Stimulated activated CD4-positive, alpha-beta T cell treated with anti-CD3 and anti-CD28 coated beads, TNF-alpha, amount 100 ng/mL, for 48 hours (primary cell): ENCODE measurements around the gene METTL24.

Source experiments
- DNase-seq, 3 donors: peaks; one replicate each; pipeline ENCODE4 v3.0.0-alpha.2; 2020; ENCODE audit warnings: low read depth in 3 of 3

Gene METTL24

DNA sequence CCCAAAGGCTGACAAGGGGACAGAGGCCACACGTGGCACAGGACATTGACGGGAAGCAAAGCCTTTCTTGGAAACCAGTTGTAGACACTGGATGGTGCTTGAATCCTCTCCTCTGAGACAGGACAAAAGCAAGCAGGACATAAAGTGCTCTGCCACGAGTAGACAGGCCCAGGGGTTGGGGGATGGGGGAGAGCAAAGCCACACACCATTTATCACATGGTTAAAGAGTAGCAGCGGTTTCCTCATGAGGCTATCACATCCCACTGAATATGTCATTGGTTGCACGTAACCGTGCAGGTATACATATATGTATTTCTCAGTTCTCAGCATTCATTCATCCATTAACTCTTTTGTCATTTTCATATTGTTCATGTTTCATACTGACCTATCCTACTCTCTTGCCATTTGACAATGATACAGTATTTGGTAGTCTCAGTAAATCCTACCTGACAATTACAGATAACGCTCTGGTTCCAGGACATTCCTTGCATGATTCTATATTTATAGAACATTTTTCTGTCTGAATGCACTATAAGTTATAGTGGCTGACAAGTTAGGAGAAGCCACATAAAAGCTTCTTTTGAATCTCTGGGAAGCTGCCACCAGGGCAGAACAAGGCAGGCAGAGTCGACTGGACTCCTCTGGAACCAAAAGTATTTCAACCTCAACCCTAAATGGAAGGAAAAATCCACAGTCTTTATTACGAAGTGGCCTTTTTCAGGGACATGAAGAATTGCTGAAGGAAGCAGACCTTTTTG is 23.5 kb downstream of the METTL24 start:
- no peak for DNase-seq

DNA sequence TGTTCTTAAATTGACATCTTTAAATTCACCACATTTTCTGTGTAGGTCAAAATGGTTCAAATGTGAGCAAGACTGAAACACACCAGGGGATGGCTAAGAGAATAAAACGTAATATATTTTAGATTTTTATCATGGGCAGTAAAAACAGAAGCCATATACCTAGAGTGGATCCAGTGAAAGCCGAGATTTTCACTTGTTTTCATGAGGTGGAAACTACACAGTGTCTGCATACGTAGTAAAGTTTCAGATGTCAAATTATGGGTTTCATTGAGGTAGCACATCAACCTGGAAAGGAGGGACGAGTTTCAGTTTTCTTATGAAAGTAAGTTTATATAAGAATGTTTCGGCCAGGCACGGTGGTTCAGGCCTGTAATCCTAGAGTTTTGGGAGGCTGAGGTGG is 25.9 kb downstream of the METTL24 start:
- no peak for DNase-seq

DNA sequence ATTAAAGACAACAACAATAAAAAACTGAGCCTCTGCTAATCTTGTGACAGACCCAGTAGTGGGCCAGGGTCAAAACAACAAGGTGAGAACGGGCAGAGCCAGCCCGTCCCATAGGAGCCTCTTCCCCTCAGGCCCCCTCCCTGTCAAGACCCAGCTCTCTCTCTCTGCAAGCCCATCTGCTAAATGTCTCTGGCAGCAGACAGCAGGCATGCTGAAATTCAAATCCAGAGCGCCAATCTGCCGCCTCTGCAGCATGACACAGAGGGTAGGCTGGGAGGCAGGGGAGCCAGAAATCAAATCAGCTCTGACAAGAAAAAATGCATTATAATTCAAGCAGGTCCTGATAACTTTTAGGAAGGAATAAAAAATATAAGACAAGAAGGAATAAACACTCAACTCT is 26.3 kb downstream of the METTL24 start:
- no peak for DNase-seq

DNA sequence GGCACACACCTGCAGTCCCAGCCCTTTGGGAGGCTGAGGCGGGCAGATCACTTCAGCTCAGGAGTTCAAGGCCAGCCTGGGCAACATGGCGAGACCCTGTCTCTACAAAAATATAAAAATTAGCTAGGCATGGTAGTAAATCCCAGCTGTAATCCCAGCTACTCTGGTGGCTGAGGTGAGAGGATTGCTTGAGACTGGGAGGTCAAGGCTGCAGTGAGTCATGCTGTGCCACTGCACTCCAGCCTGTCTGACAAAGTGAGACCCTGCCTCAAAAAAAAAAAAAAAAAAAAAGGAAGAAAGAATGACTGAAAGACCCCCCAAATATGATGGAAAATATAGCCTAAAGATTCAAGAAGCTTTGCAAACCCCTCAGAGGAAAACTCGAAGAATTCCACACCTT is 26.8 kb downstream of the METTL24 start:
- DNase-seq: no peak

DNA sequence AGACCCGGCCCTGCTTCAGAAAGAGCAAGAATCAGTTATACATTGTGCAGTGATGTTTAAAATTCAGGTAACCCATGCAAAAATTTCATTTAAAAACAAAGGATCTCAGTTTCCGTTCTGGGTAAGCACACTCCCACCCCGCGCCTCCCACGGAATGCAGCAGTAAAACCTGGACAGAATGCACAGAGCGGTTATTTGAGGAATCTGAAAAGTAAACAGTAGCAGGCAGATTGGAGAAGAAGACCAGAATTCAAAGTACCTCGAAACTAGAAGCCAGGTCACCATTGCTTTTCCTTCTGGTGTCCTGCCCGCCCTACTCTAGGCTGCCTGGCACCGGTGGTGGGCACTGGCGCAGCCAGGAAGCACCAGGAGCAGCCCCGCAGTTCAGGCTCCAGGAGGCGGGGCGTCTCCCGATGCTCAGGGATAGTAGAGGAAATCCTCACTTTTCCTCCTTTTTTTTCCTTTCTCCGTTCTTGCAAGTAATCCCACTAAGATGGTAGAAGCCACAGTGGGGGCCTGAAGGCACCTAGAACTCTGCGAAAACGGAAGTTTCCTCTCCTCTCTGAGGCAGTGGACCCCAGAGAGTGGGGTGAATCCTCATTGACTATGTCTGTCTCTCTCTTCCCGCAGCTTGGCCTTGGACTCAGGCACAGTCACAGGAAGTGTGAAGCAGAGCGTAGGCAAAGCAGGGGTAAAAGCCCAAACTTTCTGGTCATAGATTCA is 28.3 kb downstream of the METTL24 start:
- DNase-seq: no peak

DNA sequence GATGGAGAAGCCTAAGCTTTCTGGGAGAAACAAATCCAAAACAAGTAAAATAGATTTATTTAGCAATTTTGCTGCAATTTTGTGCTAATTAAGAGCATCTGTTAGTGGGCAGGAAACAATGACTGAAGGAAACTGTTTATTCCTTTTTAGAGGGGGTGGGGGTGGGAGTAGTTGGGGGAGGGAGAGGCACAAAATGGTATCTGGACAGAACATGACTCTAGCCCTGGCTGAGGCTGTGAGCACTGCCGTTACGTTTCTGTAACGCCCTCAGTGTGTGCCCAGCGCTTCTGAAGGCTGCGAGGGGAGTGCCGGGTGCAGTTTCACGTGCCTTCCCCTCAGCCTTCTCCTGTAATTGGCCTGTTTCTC is 28.8 kb downstream of the METTL24 start:
- no peak for DNase-seq

DNA sequence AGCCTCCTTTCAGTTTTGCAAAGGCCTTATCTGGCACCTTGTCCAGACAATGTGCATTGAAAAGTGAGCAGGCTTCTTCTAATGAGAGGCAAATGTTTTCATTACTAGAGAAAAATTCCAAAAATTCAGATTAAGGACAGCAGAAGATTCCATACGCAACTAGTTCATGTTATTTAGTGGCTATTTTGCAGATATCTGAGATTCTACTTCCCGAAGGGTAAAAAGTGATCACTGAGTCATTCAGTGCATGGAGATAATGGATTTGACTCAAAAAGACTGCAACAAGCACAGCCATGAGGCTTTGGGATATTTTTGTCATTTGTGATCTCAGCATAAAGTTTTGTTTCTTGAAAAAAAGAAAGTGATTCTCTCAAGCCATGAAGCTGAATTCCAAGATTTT is 29.9 kb downstream of the METTL24 start:
- DNase-seq: no peak

DNA sequence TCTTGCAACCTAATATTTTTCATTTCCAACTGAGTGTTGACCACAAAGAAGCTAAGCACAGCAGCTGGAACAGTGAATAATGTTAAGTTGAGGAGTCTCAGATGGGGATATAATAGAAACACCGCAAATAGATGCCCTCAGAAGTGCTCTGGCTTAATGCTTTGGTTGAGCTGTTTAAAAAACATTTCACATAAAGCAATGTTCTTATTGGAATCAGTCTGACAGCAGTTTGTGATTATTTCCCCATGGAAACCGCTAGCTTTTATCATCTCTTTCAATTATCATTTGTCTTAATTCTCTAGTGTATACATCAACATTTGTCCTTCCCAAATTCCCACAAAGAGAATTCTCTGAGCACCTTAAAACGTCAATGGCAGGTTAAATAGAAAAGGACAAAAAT is 30.8 kb downstream of the METTL24 start:
- no peak for DNase-seq

DNA sequence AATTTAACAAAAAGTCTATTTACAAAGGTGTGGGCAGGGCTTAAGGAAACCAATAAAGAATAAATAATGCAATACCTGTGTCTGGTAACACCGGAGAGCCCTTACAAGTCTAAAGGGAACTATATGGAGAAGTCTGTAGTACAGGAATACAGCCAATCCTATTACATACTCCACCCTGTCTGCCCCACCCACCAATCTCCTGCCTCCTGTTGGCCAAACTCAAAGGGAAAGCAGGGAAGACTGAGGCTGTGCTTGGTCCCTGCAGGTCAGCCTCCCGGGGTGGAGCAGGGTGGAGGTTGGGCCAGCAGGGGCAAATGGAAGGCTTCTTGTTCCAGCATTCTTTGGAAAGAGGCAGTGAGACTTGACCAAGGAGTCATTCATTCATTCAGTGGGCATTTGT is 31.5 kb downstream of the METTL24 start:
- no peak for DNase-seq

DNA sequence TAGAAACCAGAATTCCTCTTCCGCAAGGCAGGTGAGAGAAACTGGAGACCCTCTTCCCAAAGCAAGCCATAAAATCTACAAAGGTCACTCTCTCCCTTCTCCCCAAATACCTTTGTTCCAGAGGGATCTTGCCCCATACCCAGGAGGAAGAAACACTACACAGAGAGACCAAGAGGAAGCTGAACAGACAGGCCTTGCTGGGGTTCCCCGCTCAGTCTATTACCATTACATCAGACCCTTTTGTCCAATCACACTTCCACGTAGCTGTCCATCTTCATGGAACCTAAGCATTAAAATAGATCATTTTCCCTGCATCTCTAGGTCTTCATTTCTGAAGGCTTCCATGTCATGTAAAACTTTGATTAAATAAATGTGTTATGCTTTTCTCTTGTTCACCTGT is 32.1 kb downstream of the METTL24 start:
- DNase-seq: no peak

DNA sequence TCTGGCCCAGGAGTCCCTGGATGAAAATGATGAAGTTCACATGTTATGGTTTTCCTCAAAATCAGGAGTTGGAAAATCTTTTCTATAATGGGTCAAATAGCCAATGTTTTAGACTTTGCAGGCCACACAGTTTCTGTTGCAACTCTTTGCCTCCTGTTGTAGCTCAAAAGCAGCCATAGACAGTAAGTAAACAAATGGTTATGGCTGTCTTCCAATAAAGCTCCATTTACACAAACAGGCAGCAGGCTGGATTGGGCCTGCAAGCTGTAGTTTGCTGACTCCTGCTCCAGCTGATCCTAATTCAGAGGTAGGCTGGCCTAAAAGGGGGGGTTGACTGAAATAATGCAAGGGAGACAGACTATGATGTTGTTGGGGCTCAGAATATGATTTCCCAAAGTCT is 33.0 kb downstream of the METTL24 start:
- no peak for DNase-seq

DNA sequence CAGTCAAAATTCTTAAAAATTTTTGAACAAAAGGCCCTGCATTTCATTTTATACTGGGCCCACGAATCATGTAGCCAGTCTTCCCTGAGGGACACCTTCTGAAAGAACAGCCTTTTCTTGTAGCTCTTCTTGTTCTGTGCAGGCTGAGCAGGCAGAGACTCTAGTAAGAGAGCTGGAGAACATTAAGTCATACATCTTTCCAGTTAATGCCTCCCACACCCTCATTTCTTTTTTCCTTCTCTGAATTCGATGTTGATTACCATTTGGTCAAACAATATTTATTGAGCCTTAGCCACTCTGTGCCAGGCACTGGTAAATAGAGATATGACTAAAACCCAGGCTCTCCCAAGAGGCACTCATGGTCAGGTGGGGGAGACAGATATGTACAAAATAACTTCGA is 33.6 kb downstream of the METTL24 start:
- no peak for DNase-seq

DNA sequence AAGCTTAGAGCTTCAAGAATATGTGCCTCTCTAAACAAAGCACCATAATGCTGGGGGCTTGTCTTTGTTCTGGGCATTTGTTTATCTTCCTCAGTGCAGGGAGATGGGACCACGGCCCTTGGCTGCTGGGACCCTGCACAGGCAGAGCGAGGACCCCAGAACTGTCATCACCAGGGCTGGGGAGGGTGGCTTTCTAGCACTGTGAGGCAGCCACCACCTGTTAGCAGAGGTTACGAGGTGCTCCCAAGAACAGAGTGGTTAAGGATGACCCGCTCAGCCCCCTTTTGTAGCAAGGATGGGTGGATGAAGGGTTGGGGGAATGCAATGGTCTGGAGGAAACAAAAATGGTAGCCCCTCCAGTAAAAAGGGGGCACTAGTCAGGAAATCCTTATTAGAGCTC is 34.9 kb downstream of the METTL24 start:
- DNase-seq: no peak

DNA sequence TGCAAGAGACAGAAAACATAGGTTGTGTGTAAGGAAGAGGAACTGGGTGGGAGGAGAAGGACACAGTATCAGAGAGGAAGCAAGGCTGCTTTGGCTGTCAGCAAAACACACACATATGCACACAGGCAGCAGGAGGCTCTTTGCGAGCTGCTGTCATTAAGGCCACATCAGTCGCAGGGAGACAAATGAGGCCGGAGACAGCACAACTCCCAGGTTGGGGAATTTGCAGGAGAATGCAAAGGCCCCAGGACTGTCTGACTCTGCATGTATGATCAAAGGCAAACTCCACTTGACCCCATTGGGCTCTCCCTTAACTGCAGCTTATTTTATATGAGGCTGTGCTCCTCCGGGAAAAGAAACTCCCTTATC is 35.3 kb downstream of the METTL24 start:
- DNase-seq: no peak

DNA sequence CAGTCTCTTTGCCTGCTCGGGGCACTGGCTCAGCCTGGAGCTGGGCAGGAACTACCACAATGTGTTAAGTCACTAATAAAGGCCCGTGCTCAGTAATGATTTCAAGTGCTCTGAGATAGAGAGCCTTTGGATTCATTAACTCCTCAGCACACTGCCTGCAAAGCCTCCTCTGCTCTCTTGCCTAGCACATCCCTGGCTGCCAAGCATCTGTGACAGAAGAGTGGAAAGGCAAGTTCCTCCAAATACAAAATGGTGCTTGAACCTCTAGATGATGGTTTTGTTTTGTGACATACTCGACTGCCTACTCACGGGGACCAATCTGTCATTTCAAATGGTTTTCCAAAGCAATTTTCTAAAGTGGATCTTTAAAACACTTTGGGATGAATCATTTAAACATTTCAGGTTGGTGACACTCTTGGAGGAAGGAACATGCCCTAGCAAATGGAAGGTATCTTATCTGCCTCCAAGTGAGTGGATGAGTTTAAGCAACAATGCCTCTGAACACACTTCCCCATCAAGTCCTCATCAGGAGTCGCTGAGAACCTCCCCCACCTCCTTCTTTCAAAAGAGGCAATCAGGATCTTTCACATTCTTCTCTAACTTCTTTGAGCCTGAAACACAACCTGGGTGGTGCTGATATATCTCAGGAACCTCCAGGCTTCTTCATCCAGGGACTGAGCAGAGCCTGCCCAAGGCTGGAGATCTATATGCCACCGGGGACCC is 35.8 kb downstream of the METTL24 start:
- DNase-seq: no peak

DNA sequence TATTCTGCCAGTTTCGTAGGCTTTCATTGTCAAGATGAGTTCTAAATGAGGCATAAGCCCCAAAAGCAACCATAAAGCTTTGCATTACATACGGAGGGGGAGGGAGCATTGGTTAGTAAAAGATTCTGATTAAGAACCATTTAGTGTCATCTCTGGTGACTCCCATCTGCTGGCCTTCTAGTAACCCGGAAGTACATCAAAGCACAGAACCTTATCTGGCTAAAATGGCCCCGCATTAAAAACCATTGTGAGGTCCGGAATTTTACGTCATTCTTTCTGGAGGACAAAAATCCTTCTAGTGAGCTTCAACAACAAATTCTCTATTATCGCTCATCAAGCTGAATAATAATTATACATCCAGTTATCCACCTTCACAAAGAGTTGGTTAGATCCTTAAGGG is 37.8 kb downstream of the METTL24 start:
- DNase-seq: no peak

DNA sequence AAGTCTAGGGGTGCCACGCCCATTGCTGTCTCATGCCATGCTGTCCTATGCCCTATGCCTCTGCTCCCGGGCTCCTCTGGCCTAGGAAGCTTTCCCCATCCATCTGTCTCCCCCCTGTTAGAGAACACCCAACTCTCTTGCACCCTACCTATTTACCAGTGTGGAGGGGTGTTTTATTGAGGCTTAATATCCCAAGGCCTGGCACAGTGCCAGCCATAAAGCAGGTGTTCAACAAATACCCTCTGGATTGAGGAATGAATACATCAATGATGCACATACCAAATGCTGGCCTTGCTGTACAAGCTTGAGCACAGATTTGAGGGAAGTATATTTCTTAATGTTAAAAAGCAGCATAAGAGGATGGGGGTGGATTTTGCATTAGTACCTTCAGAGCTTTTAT is 38.3 kb downstream of the METTL24 start:
- DNase-seq: no peak

DNA sequence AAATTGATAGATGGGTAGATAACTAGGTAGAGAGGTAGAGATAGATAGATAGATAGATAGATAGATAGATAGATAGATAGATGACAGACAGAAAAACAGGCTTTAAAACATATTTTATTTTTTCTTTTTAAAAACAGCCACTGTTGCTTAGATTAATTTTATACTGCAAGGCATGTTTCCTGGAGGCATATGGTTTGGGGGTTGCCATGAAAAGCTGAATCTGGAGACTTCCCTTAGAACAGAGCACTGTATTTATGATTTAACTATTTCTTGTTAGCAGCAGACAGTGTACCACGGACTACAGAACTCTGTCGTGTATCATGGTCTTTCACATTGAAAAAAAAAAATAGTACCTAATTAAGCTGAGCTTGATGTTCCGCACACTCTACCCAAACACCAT is 38.8 kb downstream of the METTL24 start:
- no peak for DNase-seq

DNA sequence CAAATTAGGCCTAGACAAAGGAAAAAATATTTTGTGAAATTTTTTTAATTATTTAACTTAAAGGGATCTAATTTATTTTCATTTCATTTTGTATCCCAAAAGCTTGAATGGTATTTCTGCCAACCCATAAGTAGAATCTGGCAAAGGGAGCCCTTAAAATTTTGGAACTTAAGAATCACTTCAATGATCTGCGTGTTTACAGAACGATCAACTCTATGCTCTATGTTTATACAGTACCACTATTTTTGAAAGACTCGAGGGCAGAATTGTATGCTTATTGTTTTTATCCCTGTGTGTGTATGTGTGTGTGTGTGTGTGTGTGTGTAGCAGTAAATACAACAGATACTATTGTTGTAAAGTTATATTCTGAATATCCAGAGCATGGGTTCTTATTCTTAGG is 39.2 kb downstream of the METTL24 start:
- no peak for DNase-seq

DNA sequence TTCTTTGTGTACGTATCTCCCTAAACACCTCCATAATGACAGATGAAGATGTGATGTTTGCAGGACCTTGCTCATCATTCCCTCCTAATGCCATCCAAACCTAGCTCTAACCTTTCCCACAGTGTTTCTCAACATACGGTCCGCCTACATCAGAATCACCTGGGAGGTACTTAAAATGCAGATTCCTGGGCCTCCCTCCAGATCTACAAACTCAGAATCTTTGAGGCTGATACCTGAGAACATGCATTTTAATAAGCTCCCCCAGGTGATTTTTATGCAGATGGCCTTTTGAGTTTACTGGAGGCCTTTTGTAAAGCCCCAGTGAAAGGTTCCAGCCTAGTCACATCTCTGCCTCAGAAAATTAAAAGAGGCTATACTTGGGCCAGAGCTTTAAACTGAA is 40.5 kb downstream of the METTL24 start:
- DNase-seq: no peak

DNA sequence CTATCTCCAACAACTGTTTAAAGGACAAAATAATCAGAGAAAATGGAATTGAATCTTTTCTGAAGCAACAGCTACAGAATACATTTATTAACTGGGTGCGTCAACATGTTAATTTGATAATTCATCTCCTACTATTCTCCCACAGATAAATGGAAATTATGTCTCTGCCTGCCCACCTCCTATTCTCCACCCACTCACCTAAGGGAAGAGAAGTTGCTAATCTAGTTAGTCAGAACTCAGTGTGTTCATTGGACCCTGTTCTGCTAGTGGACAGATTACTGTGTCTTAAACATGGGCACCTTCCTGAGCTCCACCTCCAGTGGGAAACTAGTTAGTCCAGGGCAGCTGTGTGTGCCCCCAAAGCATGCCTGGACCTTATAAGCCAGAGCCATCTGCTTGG is 41.0 kb downstream of the METTL24 start:
- no peak for DNase-seq

DNA sequence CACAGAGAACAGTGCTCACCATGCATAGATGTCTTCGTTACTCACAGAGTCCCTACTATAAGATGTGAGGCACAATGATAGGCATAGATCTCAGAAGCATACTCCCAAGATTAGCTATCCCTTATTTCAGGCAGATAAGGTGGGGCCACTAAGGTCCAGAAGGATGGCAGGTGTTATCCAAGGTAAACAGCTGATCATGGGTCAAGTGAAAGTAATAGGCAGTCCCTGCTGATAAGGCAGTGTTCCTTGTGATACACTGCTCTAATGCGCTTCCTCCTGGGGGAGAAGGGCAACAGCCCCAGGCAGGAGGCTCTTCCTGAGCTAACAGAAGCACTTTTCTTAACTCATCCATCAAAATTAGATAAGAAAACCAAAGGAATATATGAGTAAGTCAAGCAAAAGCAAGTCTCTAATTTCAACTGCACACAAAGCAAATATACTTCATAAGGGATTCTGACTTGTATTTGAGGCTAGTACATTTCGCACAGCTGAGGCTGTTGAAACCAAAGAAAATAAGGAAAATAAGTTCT is 42.2 kb downstream of the METTL24 start:
- no peak for DNase-seq
